Lung microvascular endothelial cell (primary cell): ENCODE measurements around the gene HTR3E. TPM values are rescaled to one million over a fixed set of nuclear protein-coding genes. Genes with fewer than 3 reads are reported as not detected.
A peak's percentile ranks its signal among the peaks of the same experiment; 100 is the strongest.
"Not testable (repeated sequence)": the region's sequence is repeated elsewhere in the genome, so short reads cannot be mapped to it uniquely, and the experiment has no call there.

Source experiments
- DNase-seq, 2 donors: peaks; one replicate each; pipeline versions ENCODE4 v3.0.0 to v3.0.0-alpha.2; 2010; ENCODE audit warnings: low read depth in 2 of 2
- total RNA-seq: library from RNA; depleted of rRNA; stranded (reverse); fragments of >200 nt; gene quantifications from 2 replicates; pipeline ENCODE4 v1.2.1, GENCODE V29; 2014

Gene HTR3E
- total RNA-seq, 1 donor from 2014 or later: not detected

- no peak for DNase-seq
These were observed 13.5 kb downstream of the HTR3E start for GRCh38 chr3:184110316-184110725.

GRCh38 chr3:184116017-184116416, 19.2 kb downstream of the HTR3E start:
- no peak for DNase-seq

- DNase-seq: no peak
These were observed 20.8 kb downstream of the HTR3E start for GRCh38 chr3:184117636-184118035.

- not testable (repeated sequence) for DNase-seq
These were observed 24.2 kb downstream of the HTR3E start for GRCh38 chr3:184121031-184121430.

- no peak for DNase-seq
These were observed 29.1 kb downstream of the HTR3E start for GRCh38 chr3:184126006-184126405.

- DNase-seq: peak; percentile 52 to 70
These were observed 32.1 kb downstream of the HTR3E start for GRCh38 chr3:184129012-184129411.

- no peak for DNase-seq
These were observed 36.1 kb downstream of the HTR3E start for GRCh38 chr3:184132945-184133344.

GRCh38 chr3:184133840-184134745, 37.2 kb downstream of the HTR3E start:
- peak; percentile 81 to 84 for DNase-seq

GRCh38 chr3:184134746-184135148, 37.9 kb downstream of the HTR3E start:
- no peak for DNase-seq

- DNase-seq: peak; percentile 94
These were observed 38.5 kb downstream of the HTR3E start, which contains the start of gene EIF2B5 for GRCh38 chr3:184135149-184135910. TSS of gene EIF2B5 (plus strand) at chr3:184135358. CDS start at chr3:184135386, 28 bp downstream.

- peak in 1 of 2 donors; percentile 11 for DNase-seq
These were observed 39.0 kb downstream of the HTR3E start for GRCh38 chr3:184135911-184136260.

- DNase-seq: no peak
These were observed 43.6 kb downstream of the HTR3E start for GRCh38 chr3:184140436-184140835.

- no peak for DNase-seq
These were observed 45.3 kb downstream of the HTR3E start for GRCh38 chr3:184142199-184142598.

GRCh38 chr3:184143327-184143726, 46.5 kb downstream of the HTR3E start:
- DNase-seq: no peak

GRCh38 chr3:184144505-184144904, 47.6 kb downstream of the HTR3E start:
- DNase-seq: no peak

- peak; percentile 64 to 75 for DNase-seq
These were observed 48.3 kb downstream of the HTR3E start for GRCh38 chr3:184145111-184145524.

- DNase-seq: no peak
These were observed 48.9 kb downstream of the HTR3E start for GRCh38 chr3:184145751-184146270.

GRCh38 chr3:184148076-184148475, 51.2 kb downstream of the HTR3E start:
- DNase-seq: no peak

- DNase-seq: no peak
These were observed 52.3 kb downstream of the HTR3E start for GRCh38 chr3:184149123-184149522.

- DNase-seq: peak; percentile 43 to 57
These were observed 52.9 kb downstream of the HTR3E start for GRCh38 chr3:184149770-184150169.

GRCh38 chr3:184154885-184155643, 58.2 kb downstream of the HTR3E start, which contains the start of gene DVL3:
TSS of gene DVL3 (plus strand) at chr3:184155377. CDS start at chr3:184155636, 259 bp downstream.
- peak; percentile 57 to 66 for DNase-seq
